Fibroblast of peridontal ligament (primary cell): Measurements from ENCODE around the gene FAM9C.
"Not testable (repeated sequence)": the region's sequence is repeated elsewhere in the genome, so short reads cannot be mapped to it uniquely, and the experiment has no call there.

ENCODE experiments used
- DNase-seq: peaks from one replicate; pipeline ENCODE4 v3.0.0-alpha.2; 2010; ENCODE audit errors: extremely low read depth

The FAM9C gene

DNA sequence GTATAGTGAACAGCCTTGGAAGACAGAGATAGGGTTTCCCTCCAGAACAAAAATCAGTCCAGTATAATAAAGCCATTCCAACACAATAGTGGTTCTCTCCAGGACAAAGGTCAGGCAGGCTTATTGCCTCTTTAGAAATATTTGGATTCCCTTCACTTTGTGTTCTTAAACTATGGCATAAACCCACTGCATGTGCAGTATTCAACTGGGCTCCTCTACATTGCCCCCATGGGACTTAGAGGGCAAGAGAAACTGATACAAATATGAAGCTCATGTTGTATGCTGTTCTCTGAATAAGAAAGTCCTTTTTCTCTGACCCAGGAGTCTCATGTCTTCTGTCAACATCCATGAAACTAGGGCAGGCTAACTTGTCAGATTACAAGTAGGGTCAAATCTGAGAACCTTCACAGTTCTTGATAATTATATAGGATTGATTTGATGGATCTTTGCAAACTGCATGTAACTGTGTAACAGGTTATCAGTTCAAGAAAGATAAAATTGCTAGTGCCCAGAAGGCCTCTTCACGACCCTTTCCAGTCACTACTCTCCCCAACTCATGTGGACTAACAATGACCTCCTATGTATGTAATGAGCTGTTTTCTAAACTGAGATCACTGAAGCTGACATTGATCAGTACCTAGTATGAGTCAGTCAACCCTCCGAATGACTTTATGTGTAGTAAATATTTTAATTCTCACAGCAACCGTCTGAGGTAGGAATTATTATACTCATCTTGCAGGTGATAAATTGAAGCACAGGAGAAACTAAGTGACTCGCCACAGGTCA lies 31.9 kb upstream of the FAM9C start:
- DNase-seq = no peak

- DNase-seq = no peak
These were observed 30.2 kb upstream of the FAM9C start for GRCh38 chrX:13074297-13075262.

- DNase-seq = no peak
These were observed 25.5 kb upstream of the FAM9C start for GRCh38 chrX:13069771-13070416.

DNA sequence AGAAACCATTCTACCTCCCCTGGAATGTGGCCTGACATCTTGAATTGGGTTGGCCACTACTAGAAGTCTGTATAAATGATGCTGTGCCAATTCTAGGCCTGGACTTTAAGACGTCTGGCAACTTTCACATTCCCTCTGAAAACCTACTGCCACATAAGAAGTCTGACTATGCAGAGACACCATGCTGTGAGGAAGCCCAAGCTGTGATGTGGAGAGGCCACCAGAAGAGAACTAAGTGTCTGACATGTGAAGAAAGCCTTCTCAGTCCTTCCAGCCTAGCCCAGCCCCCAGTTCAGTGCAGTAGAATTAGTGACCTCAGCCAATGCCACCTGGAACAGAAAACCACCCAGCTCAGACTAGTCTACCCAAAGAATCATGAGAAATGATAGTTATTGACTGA lies 24.2 kb upstream of the FAM9C start:
- DNase-seq = no peak

DNA sequence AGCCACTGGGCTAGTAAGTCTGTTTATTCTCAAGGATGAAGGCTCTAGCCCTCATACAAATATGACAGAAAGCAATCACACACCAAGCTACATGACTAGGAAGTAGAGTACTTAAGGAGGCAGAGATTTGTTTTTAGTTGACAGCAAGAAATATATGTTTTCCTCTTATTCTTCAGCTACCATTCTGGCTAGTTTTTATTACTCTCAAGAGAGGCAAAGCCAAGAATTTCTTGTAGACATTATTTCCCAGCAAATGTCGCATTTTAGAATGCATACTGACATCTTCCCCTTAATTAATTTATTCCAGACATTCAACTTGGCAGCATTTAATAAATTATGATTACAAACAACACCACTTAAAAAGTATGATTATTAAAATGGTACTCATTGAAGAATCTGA lies 23.4 kb upstream of the FAM9C start:
- no peak for DNase-seq

DNA sequence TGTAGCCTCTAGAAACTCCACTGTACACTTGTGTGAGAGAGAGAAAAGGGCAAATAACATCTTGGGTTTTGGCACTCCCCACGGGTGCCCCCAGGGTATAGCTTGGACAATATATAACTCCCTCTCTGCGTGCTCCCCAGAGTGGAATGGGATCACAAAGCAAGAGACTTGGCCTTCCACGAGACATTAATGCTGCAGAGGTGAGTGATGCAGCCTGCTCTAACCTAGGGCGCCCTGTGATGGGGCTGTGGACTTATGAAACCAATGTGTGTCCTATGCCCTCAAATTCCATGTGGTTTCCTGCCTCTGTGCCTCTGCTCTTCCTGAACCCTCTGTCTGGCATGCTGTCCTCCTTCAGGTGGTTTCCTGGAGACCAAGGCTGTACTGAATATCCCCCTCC lies 22.0 kb upstream of the FAM9C start:
- no peak for DNase-seq

- DNase-seq = peak; percentile 89
These were observed 20.3 kb upstream of the FAM9C start for GRCh38 chrX:13064599-13065143.

DNA sequence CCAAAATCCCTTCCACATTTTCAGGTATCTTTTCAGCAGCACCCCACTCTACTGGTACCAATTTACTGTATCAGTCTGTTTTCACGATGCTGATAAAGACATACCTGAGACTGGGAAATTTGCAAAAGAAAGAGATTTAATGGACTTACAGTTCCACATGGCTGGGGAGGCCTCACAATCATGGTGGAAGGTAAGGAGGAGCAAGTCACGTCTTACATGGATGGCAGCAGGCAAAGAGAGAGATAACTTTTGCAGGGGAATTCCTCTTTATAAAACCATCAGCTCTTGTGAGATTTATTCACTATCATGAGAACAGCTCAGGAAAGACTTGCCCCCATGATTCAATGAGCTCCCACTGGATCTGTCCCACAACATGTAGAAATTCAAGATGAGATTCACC lies 18.7 kb upstream of the FAM9C start:
- DNase-seq = not testable (repeated sequence)

DNA sequence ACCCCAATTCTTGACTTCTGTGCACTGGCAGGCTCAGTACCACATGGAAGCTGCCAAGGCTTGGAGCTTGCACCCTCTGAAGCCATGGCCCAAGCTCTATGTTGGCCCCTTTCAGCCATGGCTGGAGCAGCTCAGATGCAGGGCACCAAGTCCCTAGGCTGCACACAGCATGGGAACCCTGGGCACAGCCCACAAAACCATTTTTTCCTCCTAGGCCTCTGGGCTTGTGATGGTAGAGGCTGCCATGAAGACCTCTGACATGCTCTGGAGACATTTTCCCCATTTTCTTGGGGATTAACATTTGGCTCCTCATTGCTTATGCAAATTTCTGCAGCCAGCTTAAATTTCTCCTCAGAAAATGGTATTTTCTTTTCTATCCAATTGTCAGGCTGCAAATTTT lies 17.9 kb upstream of the FAM9C start:
- DNase-seq = not testable (repeated sequence)

DNA sequence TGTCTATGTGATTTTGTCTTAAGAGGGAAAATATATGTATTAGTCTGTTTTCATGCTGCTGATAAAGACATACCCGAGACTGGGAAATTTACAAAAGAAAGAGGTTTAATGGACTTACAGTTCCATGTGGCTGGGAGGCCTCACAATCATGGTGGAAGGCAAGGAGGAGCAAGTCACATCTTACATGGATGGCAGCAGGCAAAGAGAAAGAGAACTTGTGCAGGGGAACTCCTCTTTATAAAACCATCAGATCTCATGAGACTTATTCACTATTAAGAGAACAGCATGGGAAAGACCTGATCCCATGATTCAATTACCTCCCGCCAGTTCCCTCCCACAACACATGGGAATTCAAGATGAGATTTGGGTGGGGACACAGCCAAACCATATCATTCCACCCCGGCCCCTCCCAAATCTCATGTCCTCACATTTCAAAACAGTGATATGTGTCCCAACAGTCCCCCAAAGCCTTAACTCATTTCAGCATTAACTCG lies 16.8 kb upstream of the FAM9C start:
- DNase-seq = not testable (repeated sequence)

GRCh38 chrX:13059637-13060499 lies 15.4 kb upstream of the FAM9C start:
- DNase-seq = peak; percentile 66

DNA sequence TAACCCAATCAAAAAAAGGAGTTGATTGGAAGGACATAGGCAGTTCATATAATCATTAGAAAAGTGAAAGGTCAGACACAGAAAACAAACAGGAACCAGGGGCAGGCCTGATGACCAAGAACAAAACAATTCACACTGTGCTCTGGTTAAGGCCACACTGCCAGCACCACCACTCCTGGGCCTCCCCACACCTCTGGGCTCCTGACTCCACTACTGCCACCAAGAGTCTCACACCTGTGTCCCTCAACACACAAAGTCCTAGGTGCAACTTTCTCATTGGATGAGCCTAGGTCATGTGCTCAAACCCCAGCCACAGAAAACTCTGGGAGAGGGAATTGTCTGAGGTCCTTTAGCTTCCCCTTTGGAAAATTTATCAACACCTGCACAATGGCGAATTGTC lies 11.1 kb upstream of the FAM9C start:
- DNase-seq = no peak

- no peak for DNase-seq
These were observed 8.8 kb upstream of the FAM9C start for GRCh38 chrX:13053171-13053570.

GRCh38 chrX:13051529-13052172 lies 7.2 kb upstream of the FAM9C start:
- no peak for DNase-seq

DNA sequence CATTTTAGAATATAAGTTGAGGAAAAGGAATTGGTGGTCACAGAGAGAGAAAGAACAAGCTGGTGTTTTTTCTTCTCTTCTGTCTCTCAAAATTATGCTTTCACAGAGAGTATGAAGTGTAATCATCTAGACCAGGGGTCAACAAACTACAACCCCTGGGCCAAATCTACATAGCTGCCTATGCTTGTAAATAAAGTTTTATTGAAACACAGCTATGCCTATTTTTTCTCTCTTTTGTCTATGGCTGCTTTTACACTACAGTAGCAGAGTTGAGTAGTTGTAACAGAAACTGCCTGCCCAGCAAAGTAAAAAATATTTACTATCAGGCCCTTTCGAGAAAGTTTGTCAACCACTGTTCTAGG lies 6.7 kb upstream of the FAM9C start:
- no peak for DNase-seq

- DNase-seq = no peak
These were observed 5.7 kb upstream of the FAM9C start for GRCh38 chrX:13050151-13050550.

DNA sequence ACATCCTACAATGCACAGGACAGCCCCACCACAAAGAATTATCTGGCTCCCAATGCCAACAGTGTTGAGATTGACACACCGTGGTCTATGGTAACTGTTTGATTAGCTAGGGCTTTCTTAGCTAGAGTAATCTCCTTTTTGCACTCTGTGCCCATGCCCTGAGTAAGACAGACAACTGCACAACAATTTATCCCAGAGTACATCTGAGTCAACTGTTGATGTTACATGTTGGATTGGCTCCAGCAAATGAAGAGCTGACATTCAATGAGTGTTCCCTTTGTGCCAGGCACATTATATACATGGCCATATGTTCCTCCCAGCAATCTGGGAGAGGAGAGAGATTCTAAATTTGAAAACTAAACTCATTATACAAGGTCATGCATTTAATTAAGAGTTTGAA lies 3.9 kb upstream of the FAM9C start:
- DNase-seq = peak; percentile 48

DNA sequence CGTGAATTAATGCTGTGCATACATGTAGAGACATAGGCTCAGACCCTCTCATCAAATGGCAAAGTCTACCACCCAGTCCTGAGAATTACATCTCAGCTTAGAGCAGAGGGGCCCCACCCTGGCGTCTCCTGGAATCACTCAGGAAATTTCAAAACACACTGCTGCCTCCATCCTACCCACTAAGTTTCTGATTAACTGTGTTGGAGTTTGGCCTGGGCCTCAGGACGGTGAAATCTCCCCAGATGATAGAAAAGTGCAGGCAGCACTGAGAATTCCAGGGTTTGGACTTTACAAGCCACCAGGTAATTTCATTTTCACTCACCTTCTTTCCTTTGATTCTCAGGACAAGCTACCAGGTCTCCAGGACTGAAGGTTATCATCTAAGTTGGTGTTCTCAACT lies 3.3 kb upstream of the FAM9C start:
- no peak for DNase-seq

GRCh38 chrX:13046141-13046855 lies 1.9 kb upstream of the FAM9C start:
- DNase-seq = peak; percentile 26

DNA sequence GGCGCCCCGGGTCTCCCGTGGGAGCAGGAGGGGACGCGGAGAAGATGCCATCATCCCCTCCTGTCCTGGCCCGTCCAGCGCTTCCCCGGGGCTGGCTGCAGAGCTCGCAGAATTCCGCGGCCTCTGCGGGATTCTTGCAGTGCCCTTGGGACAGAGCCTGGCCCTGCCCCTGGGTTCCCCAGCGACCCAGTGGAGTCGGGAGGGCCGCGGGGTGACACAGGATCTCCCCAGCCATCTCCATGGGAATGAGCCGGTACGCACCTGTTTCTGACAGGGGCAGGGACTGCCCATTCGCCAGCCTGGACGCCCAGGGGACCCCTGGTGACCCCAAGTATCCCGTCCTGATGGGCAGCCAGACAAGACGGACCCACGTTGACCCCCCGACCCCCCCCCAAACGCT lies 482 bp downstream of the FAM9C start:
- no peak for DNase-seq
